ENCODE data around the gene GLP2R. TPM values are rescaled to one million over a fixed set of nuclear protein-coding genes. Genes with fewer than 3 reads are reported as not detected.

The GLP2R gene
- total RNA-seq, 1 donor: 0.43 TPM

DNA sequence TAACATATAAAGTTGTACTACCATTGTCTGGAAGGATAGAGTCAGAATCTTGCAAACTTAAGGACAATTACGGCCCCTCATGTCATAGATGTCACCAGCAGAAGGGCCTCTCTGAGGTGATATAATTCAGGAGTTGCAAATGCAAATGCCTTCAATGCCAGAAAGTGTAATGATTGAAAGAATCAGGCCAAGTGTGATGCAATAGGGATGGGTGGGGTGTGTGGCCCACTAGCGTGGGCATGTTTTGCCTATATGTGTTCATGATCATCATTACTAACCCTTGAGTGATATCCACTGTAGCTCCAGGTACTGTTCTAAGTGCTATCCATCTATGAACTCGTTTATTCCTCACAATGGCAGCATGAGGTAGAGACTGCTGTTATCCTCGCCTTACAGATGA, 35.4 kb upstream of the GLP2R start:
- TF ChIP-seq, protein P1, sequence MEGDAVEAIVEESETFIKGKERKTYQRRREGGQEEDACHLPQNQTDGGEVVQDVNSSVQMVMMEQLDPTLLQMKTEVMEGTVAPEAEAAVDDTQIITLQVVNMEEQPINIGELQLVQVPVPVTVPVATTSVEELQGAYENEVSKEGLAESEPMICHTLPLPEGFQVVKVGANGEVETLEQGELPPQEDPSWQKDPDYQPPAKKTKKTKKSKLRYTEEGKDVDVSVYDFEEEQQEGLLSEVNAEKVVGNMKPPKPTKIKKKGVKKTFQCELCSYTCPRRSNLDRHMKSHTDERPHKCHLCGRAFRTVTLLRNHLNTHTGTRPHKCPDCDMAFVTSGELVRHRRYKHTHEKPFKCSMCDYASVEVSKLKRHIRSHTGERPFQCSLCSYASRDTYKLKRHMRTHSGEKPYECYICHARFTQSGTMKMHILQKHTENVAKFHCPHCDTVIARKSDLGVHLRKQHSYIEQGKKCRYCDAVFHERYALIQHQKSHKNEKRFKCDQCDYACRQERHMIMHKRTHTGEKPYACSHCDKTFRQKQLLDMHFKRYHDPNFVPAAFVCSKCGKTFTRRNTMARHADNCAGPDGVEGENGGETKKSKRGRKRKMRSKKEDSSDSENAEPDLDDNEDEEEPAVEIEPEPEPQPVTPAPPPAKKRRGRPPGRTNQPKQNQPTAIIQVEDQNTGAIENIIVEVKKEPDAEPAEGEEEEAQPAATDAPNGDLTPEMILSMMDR (IDR thresholded peaks at IDR 0.05; ENCODE audit: insufficient read depth, low read depth, low read length): no peak
- no peak for DNase-seq (ENCODE audit: low read depth)
- H3K4me3 ChIP-seq (ENCODE audit: low read depth, low read length): no peak overlapping the region

DNA sequence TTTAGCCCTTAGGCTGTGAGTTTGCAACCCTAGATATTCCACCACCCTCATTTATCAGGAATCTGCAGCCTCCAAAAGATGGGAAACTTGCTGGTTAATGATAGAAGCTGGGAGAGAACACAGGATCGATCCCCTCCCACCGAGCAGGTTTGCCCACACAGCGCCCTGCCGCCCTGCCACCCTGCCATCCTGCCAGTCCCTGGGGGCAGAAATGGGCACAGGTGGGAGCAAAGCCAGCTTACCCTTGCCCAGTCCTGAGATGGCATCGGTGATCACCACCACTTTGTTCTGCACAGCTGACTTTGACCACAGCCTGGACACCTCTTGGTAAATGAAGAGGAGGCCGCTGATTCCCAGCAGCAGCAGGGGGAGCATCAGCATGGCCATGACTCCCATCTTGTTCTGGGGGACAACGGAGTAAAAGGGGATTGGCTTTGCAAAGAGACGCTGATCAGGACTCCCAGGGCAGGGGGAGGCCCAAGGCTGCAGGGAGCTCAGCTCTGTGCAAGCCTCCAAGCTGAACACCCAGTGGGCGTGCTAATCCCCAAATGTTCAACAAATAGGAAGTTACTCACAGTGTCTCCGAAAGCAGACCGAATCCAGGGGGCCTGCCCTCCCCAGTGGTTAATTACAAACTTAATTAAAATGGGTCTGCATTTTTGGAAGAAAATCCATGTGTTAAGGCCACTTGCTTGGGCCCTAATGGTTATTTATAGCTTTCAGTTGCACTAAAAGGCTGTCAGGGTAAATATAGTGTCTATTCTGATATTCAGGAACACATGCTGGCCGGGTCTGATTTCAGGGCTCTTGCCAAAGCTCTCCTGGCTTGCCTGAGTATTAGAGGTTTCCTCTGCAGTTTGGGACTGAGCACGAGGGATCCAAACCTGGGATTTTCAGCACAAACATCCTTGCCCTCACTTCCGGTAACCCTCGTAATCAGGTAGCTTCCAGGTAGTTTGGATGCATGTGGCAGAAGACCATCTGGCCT, 34.5 kb upstream of the GLP2R start, which contains the start of gene DHRS7C:
Gene DHRS7C, minus strand, starts transcription at position 704 of the 988 bp plus-strand sequence. Its CDS starts 308 bp downstream, at position 396.
- no peak within 1 kb of the TSS for H3K4me3 ChIP-seq (ENCODE audit: low read depth, low read length)
- TF ChIP-seq, protein P1 (IDR thresholded peaks at IDR 0.05; ENCODE audit: insufficient read depth, low read depth, low read length): no peak
- DNase-seq (ENCODE audit: low read depth): no peak

DNA sequence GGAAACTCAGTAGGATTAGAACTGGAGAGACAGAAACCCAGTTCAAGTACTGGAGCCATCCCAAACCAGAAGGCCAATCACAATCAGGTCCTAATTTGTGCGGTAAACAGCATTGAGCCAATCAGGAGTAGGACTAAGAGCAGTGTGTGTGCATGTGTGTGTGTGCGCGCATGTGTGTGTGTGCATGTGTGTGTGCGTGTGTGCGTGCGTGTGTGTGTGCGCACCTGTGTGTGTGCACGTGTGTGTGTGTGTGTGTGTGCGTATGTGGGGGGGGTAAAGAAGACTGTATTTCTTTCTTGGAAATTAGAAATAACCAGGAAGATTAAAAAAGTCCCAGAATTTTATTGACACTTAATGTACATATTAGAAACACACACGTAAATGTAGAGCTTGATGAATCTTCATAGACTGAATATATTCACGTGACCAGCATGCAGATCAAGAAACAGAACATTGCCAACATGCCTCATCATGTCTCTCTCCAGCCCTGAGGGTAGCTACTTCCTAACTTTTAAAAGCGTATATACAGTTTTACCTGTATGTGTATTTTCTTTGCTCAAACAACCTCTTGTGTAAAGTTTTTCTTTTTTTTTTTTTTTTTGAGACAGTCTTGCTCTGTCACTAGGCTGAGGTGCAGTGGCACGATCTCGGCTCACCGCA, 33.4 kb upstream of the GLP2R start:
- TF ChIP-seq, protein P1 (IDR thresholded peaks at IDR 0.05; ENCODE audit: insufficient read depth, low read depth, low read length): no peak
- no peak for DNase-seq (ENCODE audit: low read depth)
- H3K4me3 ChIP-seq (ENCODE audit: low read depth, low read length): no peak overlapping the region

DNA sequence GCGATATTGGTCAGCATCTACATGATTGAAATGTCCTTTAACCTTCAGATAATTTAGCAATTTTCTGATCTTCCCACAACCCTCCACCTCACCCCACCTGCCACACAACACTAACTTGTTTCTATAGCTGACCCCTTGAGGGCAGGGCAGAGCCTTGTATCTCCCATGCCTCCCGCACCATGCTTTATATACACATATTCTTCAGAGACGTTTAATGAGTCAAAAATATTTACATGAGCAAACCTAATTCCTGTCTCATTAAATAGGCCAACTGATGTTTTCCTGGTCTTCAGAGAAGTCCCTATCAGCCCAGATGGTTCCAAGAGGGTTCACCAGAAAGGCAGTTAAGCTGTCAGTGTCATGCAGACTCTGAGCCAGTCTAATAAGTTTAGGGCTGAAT, 27.7 kb upstream of the GLP2R start:
- peak; percentile 50 for DNase-seq (ENCODE audit: low read depth)
- no peak overlapping the region for H3K4me3 ChIP-seq (ENCODE audit: low read depth, low read length)
- TF ChIP-seq, protein P1 (IDR thresholded peaks at IDR 0.05; ENCODE audit: insufficient read depth, low read depth, low read length): peak; percentile 14

DNA sequence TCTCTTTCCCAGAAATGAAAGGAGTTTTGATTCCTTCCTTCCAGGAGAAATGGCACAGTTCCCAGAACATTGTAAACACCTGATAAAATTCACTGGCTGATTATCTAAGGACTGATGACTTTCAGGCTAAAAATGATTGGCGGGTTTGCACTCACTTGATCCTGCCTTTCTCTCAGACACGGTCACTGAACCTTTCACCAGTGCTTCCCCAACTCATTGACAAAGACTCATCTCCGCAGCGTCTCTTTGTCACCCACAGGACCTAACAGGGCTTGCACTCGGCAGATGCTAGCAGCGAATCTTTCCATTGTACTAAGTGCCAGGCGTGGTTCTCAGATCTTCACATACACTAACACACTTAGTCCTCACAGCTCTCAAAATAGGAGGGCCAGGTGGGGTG, 27.0 kb upstream of the GLP2R start:
- DNase-seq (ENCODE audit: low read depth): peak; percentile 26
- H3K4me3 ChIP-seq (ENCODE audit: low read depth, low read length): no peak overlapping the region
- TF ChIP-seq, protein P1 (IDR thresholded peaks at IDR 0.05; ENCODE audit: insufficient read depth, low read depth, low read length): no peak

DNA sequence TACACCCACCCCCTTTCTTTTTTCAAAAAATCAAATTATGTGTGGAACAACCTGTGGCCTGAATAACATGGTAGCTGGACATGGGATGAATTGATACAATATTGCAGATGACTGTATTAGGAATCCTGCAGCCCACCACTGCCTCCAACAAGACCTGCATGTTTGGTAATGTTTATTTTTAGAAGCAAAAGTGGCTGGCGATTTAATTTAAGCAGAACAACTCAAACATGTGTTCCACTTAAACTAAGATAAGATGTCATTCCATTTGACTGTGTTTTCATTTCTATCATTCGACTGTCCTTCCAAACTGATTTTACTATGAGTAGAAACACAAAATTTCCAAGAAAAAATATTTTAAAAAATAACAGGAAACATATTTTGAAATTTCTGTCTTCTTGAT, 24.2 kb upstream of the GLP2R start:
- TF ChIP-seq, protein P1 (IDR thresholded peaks at IDR 0.05; ENCODE audit: insufficient read depth, low read depth, low read length): no peak
- DNase-seq (ENCODE audit: low read depth): no peak
- no peak overlapping the region for H3K4me3 ChIP-seq (ENCODE audit: low read depth, low read length)

Data from fibroblast of villous mesenchyme (primary cell).